Upper lobe of left lung (tissue), 6 donors: ENCODE data around the gene SLC25A39. TPM values are rescaled to one million over a fixed set of nuclear protein-coding genes. Genes with fewer than 3 reads are reported as not detected.

Experiments used
- ATAC-seq, 2 donors: fragments of 200-7000 bp; cut with Tn5 transposase; one replicate each; pipeline ENCODE4 v1.9.1; 2022; ENCODE audit warnings: mild to moderate bottlenecking in 2 of 2, moderate library complexity in 2 of 2; ENCODE audit not compliant: low FRiP score in 2 of 2
- DNase-seq, 2 donors: peaks; one replicate each; pipeline ENCODE4 v3.0.0-alpha.2; 2019 to 2020
- H3K27ac ChIP-seq, 4 donors: fragments of 200-600 bp; sonication (generic); one replicate each; pipeline ENCODE4 v1.5.1; 2016 to 2019
- H3K27me3 ChIP-seq, 4 donors: fragments of 200-600 bp; sonication (generic); one replicate each; pipeline ENCODE4 v1.5.1; 2017 to 2019
- H3K36me3 ChIP-seq, 4 donors: fragments of 200-600 bp; sonication (generic); one replicate each; pipeline ENCODE4 v1.5.1; 2016 to 2019
- H3K4me1 ChIP-seq, 4 donors: fragments of 200-600 bp; sonication (generic); one replicate each; pipeline ENCODE4 v1.5.1; 2018 to 2019
- H3K4me3 ChIP-seq, 4 donors: fragments of 200-600 bp; sonication (generic); one replicate each; pipeline ENCODE4 v1.5.1; 2017 to 2019; ENCODE audit warnings: mild to moderate bottlenecking in 2 of 4, moderate library complexity in 1 of 4
- H3K9me3 ChIP-seq, 4 donors: fragments of 200-600 bp; sonication (generic); one replicate each; pipeline ENCODE4 v1.5.1; 2018 to 2019
- CTCF ChIP-seq, 6 experiments: fragments of 450-650 bp in 4 of 6; fragments of 200-600 bp in 2 of 6; sonication (generic) in 2 of 6; IDR thresholded peaks; one replicate each; pipeline ENCODE4 v1.5.1; 2016 to 2019; ENCODE audit warnings: antibody characterized with exemption in 6 of 6
- EP300 ChIP-seq, 4 donors: sonication (generic); formaldehyde crosslinking; IDR thresholded peaks; one replicate each; pipeline ENCODE4 v1.5.1; 2017; ENCODE audit warnings: antibody characterized with exemption in 4 of 4, control low read depth in 2 of 4
- POLR2A ChIP-seq, 4 donors: fragments of 450-650 bp; IDR thresholded peaks; one replicate each; pipeline ENCODE4 v1.5.1; 2016 to 2017; ENCODE audit warnings: antibody characterized with exemption in 4 of 4, mild to moderate bottlenecking in 2 of 4
- POLR2AphosphoS5 ChIP-seq, 2 donors: sonication (generic); formaldehyde crosslinking; IDR thresholded peaks; one replicate each; pipeline ENCODE4 v1.5.1; 2017; ENCODE audit warnings: antibody characterized with exemption in 2 of 2
- WGBS, 2 donors: methylation state at CpG; one replicate each; pipeline ENCODE4 v1.1.5; 2017 to 2018; 5-methylcytosine and 5-hydroxymethylcytosine counted together
- total RNA-seq, 6 donors: library from RNA; depleted of rRNA in 4 of 6; stranded (reverse); fragments of >200 nt in 4 of 6; gene quantifications; one replicate each; pipeline versions ENCODE4 v1.1.0 to v1.2.1, GENCODE V29; 2016 to 2021
- donor health status: DM: no; HTN: no; CAD: no; lungs with moderate emphysema.
- donor health status: DM: no; HTN: yes; CAD: no; lungs with severe emphysema.

The SLC25A39 gene
- total RNA-seq, 6 donors from 2014 or later = 56.8 to 144 (median 98.6) TPM

GRCh38 chr17:44353672-44354331, 29.2 kb upstream of the SLC25A39 start:
- DNase-seq = peak in 1 of 2 donors; percentile 89

GRCh38 chr17:44352828-44353671, 28.4 kb upstream of the SLC25A39 start:
- ATAC-seq = no peak
- Histone ChIP-seq H3K4me1 (peaks cover 0 to 25% (median 6%) of the 10 kb centered on the region in 4 donors), H3K27ac (no peak overlapping the region), H3K36me3 (peaks cover 18 to 53% (median 43%) of the 10 kb centered on the region in 4 donors), H3K27me3 (no peaks in the 10 kb centered on the region), H3K9me3 (no peaks in the 10 kb centered on the region), H3K4me3 (peak overlapping the region in 3 of 4 donors; percentile 34 to 42 (median 42))
- no peak for DNase-seq
- TF ChIP-seq POLR2AphosphoS5 (IDR thresholded peaks at IDR 0.05) (no peak), EP300 (IDR thresholded peaks at IDR 0.05) (no peak), POLR2A (IDR thresholded peaks at IDR 0.05) (no peak), CTCF (IDR thresholded peaks at IDR 0.05) (no peak)
- WGBS, 2 donors = 71 to 74% methylated on average over 15 to 19 of the region's 22 CpGs

More at GRCh38 chr17:44353672-44354331, 29.2 kb upstream of the SLC25A39 start:
- H3K4me1 ChIP-seq = peaks cover 0 to 18% (median 2%) of the 10 kb centered on the region in 4 donors
- H3K36me3 ChIP-seq = peaks cover 18 to 49% (median 41%) of the 10 kb centered on the region in 4 donors
- TF ChIP-seq EP300 (IDR thresholded peaks at IDR 0.05) (no peak), CTCF (IDR thresholded peaks at IDR 0.05) (no peak), POLR2A (IDR thresholded peaks at IDR 0.05) (no peak), POLR2AphosphoS5 (IDR thresholded peaks at IDR 0.05) (no peak)
- WGBS, 2 donors = 57% methylated on average over 98 of the region's 98 CpGs; no CpG with 5 or more reads in 1 of the 2 donors
- H3K27me3 ChIP-seq = no peaks in the 10 kb centered on the region
- peak overlapping the region in 3 of 4 donors; percentile 34 to 42 (median 42) for H3K4me3 ChIP-seq
- no peaks in the 10 kb centered on the region for H3K9me3 ChIP-seq
- ATAC-seq = peak in 1 of 2 donors; percentile 51
- H3K27ac ChIP-seq = no peak overlapping the region

GRCh38 chr17:44351961-44352827, 27.6 kb upstream of the SLC25A39 start:
- DNase-seq (no peak), ATAC-seq (no peak)
- Histone ChIP-seq H3K4me1 (peaks cover 0 to 34% (median 7%) of the 10 kb centered on the region in 4 donors), H3K9me3 (no peaks in the 10 kb centered on the region), H3K27ac (no peak overlapping the region), H3K4me3 (no peak overlapping the region), H3K36me3 (peaks cover 18 to 53% (median 43%) of the 10 kb centered on the region in 4 donors), H3K27me3 (no peaks in the 10 kb centered on the region)
- 77 to 85% methylated on average over 13 to 35 of the region's 36 CpGs for WGBS, 2 donors
- TF ChIP-seq POLR2A (IDR thresholded peaks at IDR 0.05) (no peak), POLR2AphosphoS5 (IDR thresholded peaks at IDR 0.05) (no peak), EP300 (IDR thresholded peaks at IDR 0.05) (no peak)

GRCh38 chr17:44351464-44351863, 26.8 kb upstream of the SLC25A39 start:
- 83 to 89% methylated on average over 2 to 6 of the region's 8 CpGs for WGBS, 2 donors
- DNase-seq (no peak), ATAC-seq (no peak)
- H3K36me3 ChIP-seq = peaks cover 18 to 53% (median 43%) of the 10 kb centered on the region in 4 donors
- no peak overlapping the region for H3K4me3 ChIP-seq
- no peaks in the 10 kb centered on the region for H3K9me3 ChIP-seq
- H3K27ac ChIP-seq = no peak overlapping the region
- no peak for TF ChIP-seq POLR2A (IDR thresholded peaks at IDR 0.05)
- TF ChIP-seq POLR2AphosphoS5 (IDR thresholded peaks at IDR 0.05) = no peak
- no peak for TF ChIP-seq EP300 (IDR thresholded peaks at IDR 0.05)
- no peak for TF ChIP-seq CTCF (IDR thresholded peaks at IDR 0.05)
- peaks cover 0 to 41% (median 11%) of the 10 kb centered on the region in 4 donors for H3K4me1 ChIP-seq
- H3K27me3 ChIP-seq = no peaks in the 10 kb centered on the region
